Activated CD4-positive, alpha-beta T cell treated with anti-CD3 and anti-CD28 coated beads, Interleukin-10, Interleukin-2, amounts not matched to agents 100 ng/mL and 50 ng/mL, durations not matched to agents 16 hours and 8 hours (primary cell): Measurements from ENCODE around the gene NDUFS4.
"Not testable (repeated sequence)": the region's sequence is repeated elsewhere in the genome, so short reads cannot be mapped to it uniquely, and the experiment has no call there.

Experiments used
- DNase-seq: peaks from one replicate; pipeline ENCODE4 v3.0.0-alpha.2; 2020

The NDUFS4 gene

DNA sequence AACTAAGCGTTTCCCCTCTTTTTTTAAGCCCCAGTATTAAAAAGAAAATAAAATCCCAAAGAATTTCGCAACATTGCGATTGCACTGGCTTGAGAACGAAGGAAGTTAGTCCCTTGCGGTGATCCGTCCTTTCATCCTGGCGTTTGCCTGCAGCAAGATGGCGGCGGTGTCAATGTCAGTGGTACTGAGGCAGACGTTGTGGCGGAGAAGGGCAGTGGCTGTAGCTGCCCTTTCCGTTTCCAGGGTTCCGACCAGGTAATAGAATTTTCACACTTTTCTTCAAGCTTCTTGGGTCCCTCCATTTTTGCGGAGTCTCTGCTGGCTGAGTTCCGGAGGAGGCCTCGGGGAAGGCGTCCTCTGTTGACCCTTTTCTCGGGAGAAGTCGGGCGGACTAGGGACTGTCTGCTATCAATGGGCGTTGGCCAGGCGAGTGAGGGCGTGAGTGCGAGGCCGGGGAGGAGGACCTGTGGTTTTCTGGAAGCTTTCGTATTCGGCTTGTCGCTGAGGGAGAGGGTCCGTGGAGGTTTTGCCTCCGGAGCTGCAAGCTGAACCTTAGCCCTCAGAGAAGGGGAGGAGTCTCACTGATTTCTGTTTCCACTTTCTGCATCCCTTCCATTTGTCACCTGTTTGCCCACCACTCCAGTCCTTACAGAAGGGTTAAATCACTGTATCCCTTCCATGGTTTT lies at the start of gene NDUFS4:
Gene NDUFS4, plus strand, starts transcription at position 134 of the 686 bp plus-strand sequence. Its CDS starts 24 bp downstream, at position 158.
- peak; percentile 89 for DNase-seq

DNA sequence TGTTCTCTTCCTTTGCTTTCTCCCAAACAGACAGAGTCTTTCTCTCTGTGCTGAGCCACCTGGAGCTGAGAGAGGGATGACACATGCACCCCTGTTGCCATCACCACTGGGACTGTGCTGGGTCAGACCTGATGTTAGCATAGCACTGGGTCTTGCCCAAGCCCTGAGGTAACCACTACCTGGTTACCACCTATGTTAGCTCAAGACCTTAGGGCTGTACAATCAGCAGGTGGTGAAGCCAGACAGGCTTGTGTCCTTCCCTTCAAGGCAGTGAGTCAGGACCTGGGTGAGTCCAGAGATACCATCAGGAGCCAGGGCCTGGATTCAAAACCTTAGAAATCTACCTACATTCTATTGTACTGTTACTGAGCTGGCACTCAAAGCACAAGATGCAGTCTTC lies 47.9 kb upstream of the NDUFS4 start:
- no peak for DNase-seq

GRCh38 chr5:53515988-53516387 lies 44.5 kb upstream of the NDUFS4 start:
- no peak for DNase-seq

GRCh38 chr5:53520813-53521212 lies 39.6 kb upstream of the NDUFS4 start:
- DNase-seq: no peak

- DNase-seq: no peak
Observed at GRCh38 chr5:53537711-53538110, 22.7 kb upstream of the NDUFS4 start.

GRCh38 chr5:53540739-53541138 lies 19.7 kb upstream of the NDUFS4 start:
- DNase-seq: not testable (repeated sequence)

- DNase-seq: no peak
Observed at GRCh38 chr5:53541859-53542258, 18.6 kb upstream of the NDUFS4 start.

DNA sequence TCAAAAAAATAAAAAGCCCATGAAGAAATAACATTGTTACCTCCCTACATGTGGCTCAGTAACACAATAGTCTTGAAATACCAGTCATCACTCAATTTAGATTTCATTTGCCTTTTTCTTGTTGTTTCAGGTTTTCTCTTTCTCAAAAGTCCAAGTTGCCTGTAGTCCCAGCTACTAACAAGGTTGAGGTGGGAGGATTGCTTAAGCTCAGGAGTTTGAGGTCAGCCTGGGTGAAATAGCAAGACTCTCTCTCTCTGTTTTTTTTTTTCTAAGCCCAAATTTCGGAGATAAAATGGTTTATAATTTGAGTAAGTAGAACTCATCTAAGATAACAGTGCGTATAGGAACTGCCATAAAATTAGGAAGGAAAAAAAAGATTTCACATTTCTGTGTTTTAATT lies 17.5 kb upstream of the NDUFS4 start:
- no peak for DNase-seq

DNA sequence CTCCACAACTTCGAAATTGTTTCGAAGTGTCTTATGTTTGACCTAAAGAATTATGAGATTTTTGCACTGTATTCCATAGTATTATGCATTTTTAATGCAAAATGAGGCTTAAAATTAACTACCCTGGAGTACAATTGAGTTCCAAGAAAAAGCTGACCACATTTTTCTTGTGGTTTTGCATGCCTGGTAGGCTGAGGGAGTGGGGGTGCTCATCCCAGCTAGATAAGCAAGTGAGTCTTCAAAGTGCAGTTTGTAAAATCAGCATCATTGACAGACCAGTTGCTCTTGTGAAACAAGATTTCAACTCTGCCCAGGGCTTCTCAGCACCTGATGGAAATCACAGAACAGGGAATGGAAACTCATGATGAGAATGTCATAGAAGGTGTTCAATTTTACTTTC lies 17.0 kb upstream of the NDUFS4 start:
- no peak for DNase-seq

DNA sequence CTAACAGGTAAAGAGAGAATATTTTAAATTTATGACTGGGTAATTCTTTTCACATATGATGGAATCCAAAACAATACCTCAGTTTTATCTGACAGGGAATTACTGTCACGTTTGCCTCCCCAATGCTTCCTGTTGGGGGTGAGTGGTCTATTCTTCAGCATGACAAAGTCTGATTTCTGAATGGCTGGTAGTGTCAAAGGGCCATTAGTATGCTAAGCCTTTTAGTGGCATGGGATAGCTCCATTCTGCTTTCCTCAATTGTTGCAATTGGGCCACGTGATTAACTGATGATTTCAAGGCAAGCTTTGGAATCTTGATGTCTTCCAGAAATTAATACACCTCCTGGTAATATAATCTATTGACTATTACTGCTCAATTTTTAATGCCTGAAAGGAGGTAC lies 14.7 kb upstream of the NDUFS4 start:
- DNase-seq: no peak

- no peak for DNase-seq
Observed at GRCh38 chr5:53547226-53547625, 13.2 kb upstream of the NDUFS4 start.

GRCh38 chr5:53548501-53548900 lies 11.9 kb upstream of the NDUFS4 start:
- not testable (repeated sequence) for DNase-seq

DNA sequence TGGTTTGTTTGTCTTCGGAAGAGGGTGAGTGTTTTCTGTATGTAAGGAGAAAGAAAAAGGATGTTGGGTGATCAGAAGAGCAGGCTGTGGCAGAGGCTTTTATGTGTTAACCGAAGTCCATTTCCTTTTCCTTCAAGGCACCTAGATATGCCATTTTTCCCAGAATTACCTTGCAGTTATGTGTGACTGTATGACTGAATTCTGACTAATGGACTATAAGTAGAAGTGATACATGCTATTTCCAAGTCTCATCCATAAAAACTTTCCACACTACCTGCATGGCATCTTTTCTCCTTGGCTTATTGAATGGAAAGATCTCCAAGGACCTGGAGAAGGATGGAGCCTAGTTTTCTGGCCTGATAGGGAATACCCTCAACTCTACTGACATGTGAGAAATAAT lies 10.6 kb upstream of the NDUFS4 start:
- no peak for DNase-seq

GRCh38 chr5:53552561-53552960 lies 7.9 kb upstream of the NDUFS4 start:
- DNase-seq: no peak

DNA sequence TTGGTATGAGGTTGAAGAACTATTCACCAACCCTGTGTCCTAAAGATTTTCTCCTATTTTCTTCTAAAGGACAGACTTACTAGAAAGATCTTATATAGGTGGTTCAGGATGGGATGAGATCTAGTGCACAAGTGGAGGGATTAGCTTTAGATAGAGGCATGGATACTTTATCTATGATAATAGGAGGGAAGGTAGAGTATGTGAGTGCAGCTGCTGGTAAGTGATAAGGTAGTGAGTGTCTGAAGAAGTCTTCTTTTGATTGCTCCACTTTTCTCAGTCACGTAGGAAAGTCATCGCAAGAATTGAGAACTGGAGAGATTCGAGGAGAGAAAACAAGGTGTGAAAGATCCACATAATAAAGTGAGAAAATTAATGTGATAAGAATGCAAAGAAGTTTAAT lies 6.0 kb upstream of the NDUFS4 start:
- no peak for DNase-seq

DNA sequence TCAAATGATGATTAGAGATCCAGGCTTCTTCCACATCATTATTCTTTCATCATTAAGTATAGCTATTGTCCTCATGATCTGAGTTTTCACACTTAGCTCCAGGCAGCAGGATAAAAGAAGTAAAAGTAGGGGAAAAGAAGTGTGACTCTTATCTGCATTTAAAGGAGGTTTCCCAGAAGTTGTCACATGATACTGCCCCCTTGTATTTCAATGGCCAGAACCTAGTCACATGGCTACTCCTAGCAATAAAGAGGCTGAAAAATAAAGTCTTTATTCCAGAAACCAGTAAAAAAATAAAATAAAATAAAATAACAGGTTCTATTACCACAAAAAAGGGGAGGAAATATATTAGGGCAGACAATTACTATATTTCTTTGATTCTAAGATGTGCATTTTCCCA lies 5.3 kb upstream of the NDUFS4 start:
- no peak for DNase-seq

GRCh38 chr5:53556001-53556400 lies 4.4 kb upstream of the NDUFS4 start:
- no peak for DNase-seq

- DNase-seq: no peak
Observed at GRCh38 chr5:53557386-53557785, 3.1 kb upstream of the NDUFS4 start.

- DNase-seq: no peak
Observed at GRCh38 chr5:53558966-53559365, 1.5 kb upstream of the NDUFS4 start.

DNA sequence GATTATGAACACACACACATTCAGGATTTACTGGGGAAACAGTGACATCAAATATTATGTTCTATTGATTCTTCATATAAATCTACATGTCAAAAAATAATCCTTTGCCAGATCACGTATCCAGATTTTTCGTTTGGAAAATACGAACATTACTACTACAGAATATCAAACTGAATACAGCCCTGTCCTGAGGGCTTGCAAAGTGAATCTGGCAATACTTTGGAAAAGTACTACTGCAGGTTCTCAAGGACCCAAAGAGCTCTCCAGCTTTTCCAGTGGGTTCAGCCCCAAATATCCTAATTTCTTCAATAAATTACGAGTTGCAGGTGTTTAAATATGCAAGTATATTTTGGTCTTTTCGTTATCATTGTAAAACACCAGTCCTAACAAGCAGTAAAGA lies 411 bp upstream of the NDUFS4 start:
- no peak for DNase-seq

GRCh38 chr5:53568401-53568800 lies 8.0 kb downstream of the NDUFS4 start:
- DNase-seq: no peak

GRCh38 chr5:53568871-53569270 lies 8.4 kb downstream of the NDUFS4 start:
- DNase-seq: no peak

DNA sequence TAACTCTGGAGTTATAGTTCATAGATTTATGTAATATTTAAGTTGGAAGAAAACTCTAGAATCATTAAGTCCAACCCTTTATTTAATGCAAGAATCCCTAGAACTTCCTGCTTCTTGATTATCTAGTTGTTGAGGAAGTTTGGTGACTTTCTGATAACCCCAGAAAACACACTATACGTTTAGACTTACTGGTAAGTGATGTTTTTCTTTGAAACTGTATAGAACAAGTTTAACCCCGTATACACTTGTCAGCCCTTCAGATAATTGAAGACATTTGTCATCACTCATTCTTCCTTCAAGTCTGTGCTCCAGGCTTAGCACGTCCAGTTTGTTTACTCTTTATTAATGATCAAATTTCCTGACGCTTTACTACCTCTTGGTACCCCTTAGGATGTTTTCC lies 9.0 kb downstream of the NDUFS4 start:
- no peak for DNase-seq

- DNase-seq: no peak
Observed at GRCh38 chr5:53571403-53571802, 11.0 kb downstream of the NDUFS4 start.

DNA sequence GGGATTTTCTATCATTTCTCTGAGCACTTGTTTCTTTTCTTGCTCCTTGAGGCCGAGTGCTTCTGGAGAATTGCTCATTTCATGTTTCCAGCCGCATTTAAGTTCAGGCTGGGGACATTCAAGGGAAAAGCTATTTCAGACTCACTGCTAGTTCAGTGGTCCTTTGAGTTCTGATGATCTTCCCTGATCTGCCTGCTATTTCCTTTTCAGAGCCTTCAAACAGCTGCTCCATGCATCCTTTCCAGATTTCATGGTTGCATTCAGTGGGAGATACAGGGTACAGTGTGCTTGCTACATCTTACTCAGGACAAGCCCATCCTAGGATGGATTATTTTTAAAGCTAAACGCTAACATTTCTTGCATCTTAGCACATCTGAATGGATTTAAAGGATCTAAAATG lies 14.7 kb downstream of the NDUFS4 start:
- no peak for DNase-seq

DNA sequence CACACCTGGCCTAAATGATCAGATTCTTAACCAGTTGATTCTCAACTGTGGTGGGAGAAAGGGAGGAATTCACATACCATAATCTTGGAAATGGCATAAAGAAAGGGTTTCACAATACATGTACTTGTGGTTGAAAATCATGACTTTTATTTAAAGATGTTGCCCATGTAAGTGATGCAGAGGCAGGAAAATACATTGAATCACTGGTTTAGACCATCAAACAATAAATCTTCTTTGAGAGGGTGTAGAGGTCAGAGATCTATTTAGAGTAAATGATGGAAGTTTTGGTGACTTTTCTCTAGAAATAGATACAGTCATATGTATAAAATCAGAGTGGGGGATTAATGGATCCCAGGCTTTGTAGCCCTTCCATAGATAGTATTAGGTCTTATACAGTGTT lies 15.4 kb downstream of the NDUFS4 start:
- no peak for DNase-seq
